Suppressor macrophage (primary cell): ENCODE data around the gene UROD.
"Not testable (repeated sequence)": the region's sequence is repeated elsewhere in the genome, so short reads cannot be mapped to it uniquely, and the experiment has no call there.

ENCODE experiments used
- DNase-seq, 4 experiments: peaks; one replicate each; pipeline ENCODE4 v3.0.0-alpha.2; 2020 to 2022
- total RNA-seq, 17 experiments: gene quantifications; one replicate each; lab custom pipeline; 2026; ENCODE audit warnings: mixed read lengths in 6 of 17, inconsistent platforms in 3 of 17; lab: John Stamatoyannopoulos, UW

UROD gene
- 40.6 to 88.2 (median 58.3) reads per million in 17 experiments for total RNA-seq

DNA sequence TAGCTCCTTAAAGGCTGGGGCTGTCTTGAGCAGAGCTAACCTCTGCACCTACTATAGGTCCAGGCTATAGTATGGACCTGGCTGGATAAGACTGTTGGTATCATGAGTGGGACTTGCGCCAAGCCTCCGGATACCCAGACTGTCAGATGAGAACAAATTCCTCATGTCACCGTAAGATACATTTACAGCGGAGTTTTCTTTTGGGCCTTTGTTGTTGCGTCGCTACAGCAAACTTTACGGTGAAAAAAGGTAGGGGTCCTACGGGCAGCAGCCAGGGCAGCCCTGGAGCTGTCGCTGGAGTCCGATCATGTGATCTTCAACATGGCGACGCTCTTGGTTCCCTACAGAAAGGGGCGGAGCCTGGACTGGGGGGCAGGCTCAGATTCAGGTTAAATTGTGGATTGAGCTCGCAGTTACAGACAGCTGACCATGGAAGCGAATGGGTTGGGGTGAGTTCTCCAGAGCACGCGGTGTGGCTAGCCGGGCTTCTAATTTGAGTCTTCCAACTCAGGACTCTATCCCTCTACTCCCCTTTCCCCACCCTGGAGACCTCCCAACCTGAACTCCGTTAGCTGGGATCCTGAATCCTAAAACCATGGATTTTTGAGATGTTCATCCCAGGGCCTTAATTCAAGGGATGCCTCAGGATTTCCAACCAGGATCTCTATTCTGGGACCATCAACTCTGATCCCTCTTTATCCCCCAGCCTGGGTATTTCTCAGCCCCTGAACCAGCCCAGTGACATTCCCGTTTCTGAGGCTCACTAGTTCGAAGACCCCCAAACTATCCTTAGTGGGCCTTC is at the start of gene UROD:
Gene UROD, plus strand, starts transcription at position 418 of the 802 bp plus-strand sequence. Its CDS starts 12 bp downstream, at position 430.
- DNase-seq: peak; percentile 96 to 98 (median 98)

DNA sequence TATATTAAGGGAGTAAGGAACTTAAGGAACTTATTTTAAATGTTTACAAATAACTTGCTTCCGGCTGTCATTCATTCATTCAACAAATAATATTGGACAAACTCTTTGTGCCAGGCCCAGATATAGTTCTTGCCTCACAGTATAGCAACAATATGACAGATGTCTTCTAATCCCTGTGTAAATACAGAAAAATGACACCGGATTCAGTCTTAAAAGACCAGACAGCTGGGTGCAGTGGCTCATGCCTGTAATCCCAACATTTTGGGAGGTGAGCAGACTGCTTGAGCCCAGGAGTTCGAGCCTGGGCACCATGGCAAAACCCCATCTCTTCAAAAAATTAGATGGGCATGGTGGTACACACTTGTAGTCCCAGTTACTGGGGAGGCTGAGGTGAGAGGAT is 49.3 kb upstream of the UROD start:
- no peak for DNase-seq

DNA sequence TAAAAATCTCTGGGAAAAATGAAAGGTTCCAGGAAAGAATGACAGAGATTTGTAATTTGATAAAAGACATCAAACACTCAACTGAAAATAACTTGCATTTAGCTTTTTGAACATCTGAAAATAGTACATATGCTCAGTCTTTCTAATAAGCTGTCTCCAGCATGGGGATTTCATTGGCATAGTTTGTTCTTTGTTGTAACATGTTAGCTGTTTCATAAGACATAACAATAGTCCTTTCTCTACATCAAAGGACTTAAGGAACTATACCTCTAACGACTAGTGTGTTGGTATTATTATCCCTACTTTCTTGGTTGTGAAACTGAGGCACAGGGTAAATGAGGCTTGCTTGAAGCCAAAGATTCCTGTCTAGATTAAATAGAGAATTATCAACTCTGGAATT is 47.7 kb upstream of the UROD start:
- DNase-seq: no peak

- DNase-seq: no peak
Measured at GRCh38 chr1:44970317-44970716, 41.7 kb upstream of the UROD start.

GRCh38 chr1:44973645-44974044 is 38.4 kb upstream of the UROD start:
- DNase-seq: peak in 1 of 4 experiments; percentile 2

DNA sequence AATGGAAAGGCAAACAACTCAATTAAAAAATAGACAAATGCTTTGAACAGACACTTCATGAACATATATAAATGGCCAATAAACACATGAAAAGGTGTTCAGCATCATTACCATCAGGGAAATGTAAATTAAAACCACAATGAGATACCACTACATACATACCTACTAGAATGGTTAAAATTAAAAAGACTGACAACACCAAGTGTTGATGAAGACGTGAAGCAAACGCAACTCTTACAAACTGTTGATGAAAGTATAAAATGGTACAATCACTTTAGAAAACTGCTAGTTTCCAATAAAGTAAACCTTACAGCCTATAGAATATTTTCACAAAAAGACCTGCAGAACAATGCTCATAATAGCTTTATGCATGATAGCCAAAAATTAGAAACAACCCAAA is 35.8 kb upstream of the UROD start:
- no peak for DNase-seq

DNA sequence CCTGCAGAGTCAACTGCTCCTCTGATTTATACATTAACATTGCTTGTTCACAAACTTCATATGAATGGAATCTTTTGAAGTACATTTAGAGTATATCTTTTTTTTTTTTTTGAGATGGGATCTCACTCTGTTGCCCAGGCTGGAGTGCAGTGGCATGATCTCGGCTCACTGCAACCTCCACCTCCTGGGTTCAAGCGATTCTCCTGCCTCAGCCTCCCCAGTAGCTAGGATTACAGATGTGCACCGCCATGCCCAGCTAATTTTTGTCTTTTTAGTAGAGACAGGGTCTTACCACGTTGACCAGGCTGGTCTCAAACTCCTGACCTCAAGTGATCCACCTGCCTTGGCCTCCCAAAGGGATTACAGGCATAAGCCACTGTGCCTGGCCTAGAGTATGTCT is 34.7 kb upstream of the UROD start:
- DNase-seq: not testable (repeated sequence)

GRCh38 chr1:44985747-44986359 is 26.2 kb upstream of the UROD start:
- peak in 2 of 4 experiments; percentile 3 to 4 for DNase-seq

DNA sequence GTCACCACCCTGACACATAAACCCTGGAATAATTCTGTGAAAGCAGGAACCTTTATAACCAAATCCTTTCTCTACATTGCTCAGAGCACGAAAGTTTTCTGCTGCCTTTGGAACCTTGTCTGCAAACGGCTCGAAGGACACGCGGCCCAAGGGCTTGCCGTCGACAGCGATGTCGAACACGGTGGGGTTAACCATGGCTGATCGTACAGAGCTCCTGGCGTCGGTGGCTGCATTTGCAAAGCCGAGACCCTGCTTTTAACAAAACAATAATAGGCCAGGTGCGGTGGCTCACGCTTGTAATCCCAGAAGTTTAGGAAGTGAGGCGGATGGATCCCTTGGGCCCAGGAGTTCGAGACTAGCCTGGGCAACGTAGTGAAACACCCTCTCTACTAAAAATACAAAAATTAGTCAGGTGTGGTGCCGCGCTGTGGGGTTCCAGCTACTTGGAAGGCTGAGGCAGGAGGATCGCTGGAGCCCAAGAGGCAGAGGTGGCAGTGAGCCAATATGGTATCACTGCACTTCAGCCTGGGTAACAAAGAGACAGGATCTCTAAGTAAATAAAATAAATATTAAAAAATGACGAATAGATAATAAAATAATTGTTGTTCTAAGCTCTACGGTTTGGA is 23.4 kb upstream of the UROD start:
- no peak for DNase-seq

DNA sequence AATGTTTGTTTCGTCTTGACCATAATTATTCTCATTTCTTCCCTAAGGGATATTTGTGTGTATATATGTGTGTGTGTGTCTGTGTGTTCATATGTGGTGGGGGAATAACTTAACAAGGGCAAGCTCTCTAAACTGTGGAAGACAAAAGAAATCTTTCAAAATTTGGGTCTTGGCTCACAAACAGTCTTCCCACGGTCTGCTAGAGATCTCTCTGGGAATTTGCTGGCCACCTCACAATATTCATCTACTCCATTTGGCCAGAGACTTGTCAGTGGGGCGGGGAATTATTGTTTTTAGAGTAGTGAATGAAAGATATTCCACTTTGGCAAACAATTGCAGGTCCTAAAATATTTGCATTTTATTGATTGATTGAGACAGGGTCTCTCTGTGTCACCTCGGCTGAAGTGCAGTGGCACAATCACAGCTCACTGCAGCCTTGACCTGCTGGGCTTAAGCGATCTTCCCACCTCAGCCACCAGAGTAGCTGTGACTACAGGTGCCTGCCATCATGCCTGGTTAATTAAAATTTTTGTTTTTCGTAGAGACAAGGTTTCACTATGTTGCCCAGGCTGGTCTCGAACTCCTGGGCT is 17.6 kb upstream of the UROD start:
- DNase-seq: no peak

GRCh38 chr1:44995467-44996238 is 16.4 kb upstream of the UROD start:
- DNase-seq: no peak

- DNase-seq: no peak
Measured at GRCh38 chr1:44999232-44999631, 12.8 kb upstream of the UROD start.

DNA sequence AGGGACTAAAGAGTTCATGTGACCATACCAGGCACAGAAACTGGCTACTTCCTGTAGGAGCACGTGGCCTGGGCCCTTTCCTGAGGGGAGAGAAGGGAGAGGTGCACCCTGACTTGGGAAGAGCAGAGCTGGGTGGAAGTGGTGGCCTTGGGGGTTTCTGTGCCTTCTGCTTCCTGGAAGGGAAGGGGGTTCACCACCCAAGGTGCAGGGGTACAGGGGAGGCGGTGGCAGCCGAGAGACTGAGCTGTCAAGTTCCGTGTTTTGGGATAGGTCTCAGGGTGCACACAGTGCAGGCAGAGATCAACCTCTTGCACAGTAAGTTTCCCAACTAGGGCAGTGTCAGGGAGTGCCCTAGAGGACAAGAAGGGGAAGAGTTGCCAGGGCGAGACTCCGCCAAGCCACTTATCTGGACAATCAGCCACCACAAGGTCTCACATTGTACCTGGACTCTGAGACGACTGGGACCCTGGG is 11.0 kb upstream of the UROD start:
- DNase-seq: peak; percentile 59 to 84 (median 78)

GRCh38 chr1:45001576-45001975 is 10.5 kb upstream of the UROD start:
- not testable (repeated sequence) for DNase-seq

- no peak for DNase-seq
Measured at GRCh38 chr1:45002650-45003645, 9.1 kb upstream of the UROD start.

DNA sequence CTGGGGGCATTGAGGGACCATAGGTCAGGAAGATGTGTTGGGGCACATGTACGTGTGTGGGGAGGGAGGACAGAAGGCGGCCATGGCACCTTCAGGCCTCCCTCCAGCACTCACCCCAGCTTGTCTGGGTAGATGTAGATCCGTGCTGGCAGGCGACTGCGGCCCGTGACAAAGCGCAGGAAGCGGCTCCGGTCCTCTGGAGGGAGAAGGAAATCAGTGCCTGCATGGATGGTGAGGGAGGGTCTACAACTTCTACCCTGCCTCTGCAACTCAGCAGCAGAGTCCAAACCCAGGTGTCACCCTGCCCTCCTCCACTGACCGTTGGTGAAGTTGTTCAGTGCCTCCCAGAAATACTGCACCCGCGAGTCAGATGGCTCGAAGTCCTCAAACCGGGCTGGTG is 8.3 kb upstream of the UROD start:
- DNase-seq: no peak

- no peak for DNase-seq
Measured at GRCh38 chr1:45004281-45004920, 7.7 kb upstream of the UROD start.

DNA sequence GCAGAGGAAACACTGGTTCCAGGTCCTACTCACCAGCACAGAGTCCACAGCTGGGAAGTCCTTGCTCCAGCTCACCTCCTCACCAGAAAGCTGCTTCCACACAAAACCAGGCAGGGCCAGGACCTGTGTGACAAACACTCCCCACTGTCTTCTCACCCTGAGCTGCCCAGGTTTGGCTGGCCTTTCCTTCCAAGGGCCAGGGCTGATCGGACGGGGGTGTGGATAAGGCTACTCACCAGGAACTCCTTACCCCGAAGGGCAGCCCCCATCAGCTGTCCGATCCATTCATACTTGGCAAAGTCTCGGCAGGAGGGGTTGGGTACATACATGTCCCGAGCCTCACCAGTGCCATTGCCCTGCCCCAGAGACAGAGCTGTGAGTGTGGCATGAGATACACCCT is 6.3 kb upstream of the UROD start:
- no peak for DNase-seq

DNA sequence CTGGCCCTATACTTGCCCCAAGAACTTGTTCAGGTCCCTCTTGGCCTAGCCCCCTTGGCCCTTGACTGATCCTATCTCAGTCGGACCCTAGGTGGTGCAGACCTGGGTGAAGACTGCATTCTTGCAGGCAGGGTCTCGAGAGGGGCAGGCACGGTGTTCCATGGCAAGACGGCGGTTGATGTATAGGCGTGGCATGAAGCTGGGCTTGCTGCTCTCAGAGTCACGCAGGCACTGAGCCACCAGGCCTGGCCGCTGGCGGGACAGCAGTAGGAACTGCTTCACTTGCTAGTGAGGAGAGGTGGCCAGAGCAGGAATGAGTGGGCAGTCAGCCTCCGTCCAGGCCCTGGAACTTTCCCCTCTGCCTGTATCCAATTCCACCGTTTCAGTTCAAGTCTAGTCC is 4.7 kb upstream of the UROD start:
- no peak for DNase-seq

DNA sequence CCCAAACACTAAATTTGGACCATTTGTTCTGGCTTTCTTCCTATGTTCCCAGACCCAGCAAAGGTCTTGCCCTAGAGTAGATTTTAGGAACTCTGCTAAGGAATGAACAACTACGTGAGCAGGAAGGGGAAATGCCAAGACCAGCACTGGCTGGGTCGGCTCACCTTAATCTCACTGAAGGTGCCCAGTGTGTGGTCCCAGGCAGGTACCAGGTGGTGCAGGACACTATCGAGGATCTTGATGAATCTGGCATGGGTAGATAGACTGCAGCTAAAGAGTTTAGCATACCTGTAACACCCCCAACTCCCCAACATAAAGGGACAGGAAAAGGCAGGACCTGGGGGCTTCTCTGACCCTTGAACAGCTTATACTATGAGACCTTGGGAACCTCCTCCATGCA is 4.0 kb upstream of the UROD start:
- DNase-seq: no peak

- DNase-seq: no peak
Measured at GRCh38 chr1:45008516-45008915, 3.5 kb upstream of the UROD start.
